Thoracic aorta (tissue), 2 donors: ENCODE results near the gene PHKA1. TPM values are rescaled to one million over a fixed set of nuclear protein-coding genes. Genes with fewer than 3 reads are reported as not detected.

ENCODE experiments used
- ATAC-seq: fragments of 150-250 bp; one replicate; pipeline ENCODE4 v1.8.0; 2017; ENCODE audit warnings: low read depth; ENCODE audit not compliant: insufficient number of reproducible peaks, low FRiP score
- DNase-seq: peaks from one replicate; pipeline ENCODE4 v3.0.0-alpha.2; 2020; ENCODE audit warnings: low spot score
- H3K27ac ChIP-seq, 2 donors: fragments of 200-600 bp; sonication (generic); 1 replicate in 1 of 2; 2 replicates in 1 of 2; pipeline ENCODE4 v1.5.1; 2016; ENCODE audit warnings: mild to moderate bottlenecking in 2 of 2, moderate library complexity in 2 of 2
- H3K27me3 ChIP-seq: fragments of 200-600 bp; sonication (generic); replicated peaks from 2 replicates; pipeline ENCODE4 v1.6.0; 2016; ENCODE audit warnings: mild to moderate bottlenecking; ENCODE audit not compliant: insufficient read depth
- H3K36me3 ChIP-seq: fragments of 200-600 bp; sonication (generic); one replicate; pipeline ENCODE4 v1.5.1; 2016
- H3K4me1 ChIP-seq, 2 donors: fragments of 200-600 bp; sonication (generic); 1 replicate in 1 of 2; 2 replicates in 1 of 2; pipeline versions ENCODE4 v1.5.1 to v1.6.0; 2016; ENCODE audit warnings: low read depth in 2 of 2, mild to moderate bottlenecking in 1 of 2; ENCODE audit not compliant: control insufficient read depth in 1 of 2
- H3K4me3 ChIP-seq: fragments of 200-600 bp; sonication (generic); 2 replicates; pipeline ENCODE4 v1.5.1; 2016; ENCODE audit warnings: mild to moderate bottlenecking
- H3K9me3 ChIP-seq: fragments of 200-600 bp; sonication (generic); 2 replicates; pipeline ENCODE4 v1.5.1; 2016
- CTCF ChIP-seq: fragments of 200-600 bp; sonication (generic); IDR thresholded peaks from one replicate; pipeline ENCODE4 v1.5.1; 2019; ENCODE audit warnings: antibody characterized with exemption
- total RNA-seq, 2 donors: library from RNA; depleted of rRNA; stranded (reverse); fragments of >200 nt; gene quantifications; one replicate each; pipeline versions ENCODE4 v1.1.0 to v1.2.3, GENCODE V29; 2016

The PHKA1 gene
- total RNA-seq, 2 donors from 2014 or later, result 12.5 to 24.3 TPM

GRCh38 chrX:72624194-72624593 is 89.9 kb downstream of the PHKA1 start:
- H3K4me3 ChIP-seq, result no peak overlapping the region
- H3K27ac ChIP-seq, result no peak overlapping the region
- peaks cover 0 to 32% of the 10 kb centered on the region in 2 donors for H3K4me1 ChIP-seq
- no peaks in the 10 kb centered on the region for H3K36me3 ChIP-seq
- no peak for TF ChIP-seq CTCF
- no peaks in the 10 kb centered on the region for H3K9me3 ChIP-seq
- DNase-seq (no peak), ATAC-seq (no peak)
- H3K27me3 ChIP-seq, result no peaks in the 10 kb centered on the region

GRCh38 chrX:72621625-72622485 is 92.3 kb downstream of the PHKA1 start:
- Histone ChIP-seq H3K27ac (peak overlapping the region; percentile 87 to 90), H3K4me1 (peaks cover 0 to 32% of the 10 kb centered on the region in 2 donors), H3K27me3 (no peaks in the 10 kb centered on the region), H3K36me3 (no peaks in the 10 kb centered on the region), H3K9me3 (no peaks in the 10 kb centered on the region), H3K4me3 (no peak overlapping the region)
- ATAC-seq (no peak), DNase-seq (no peak)
- no peak for TF ChIP-seq CTCF

- ATAC-seq (peak; percentile 40), DNase-seq (no peak)
- peaks cover 0 to 32% of the 10 kb centered on the region in 2 donors for H3K4me1 ChIP-seq
- no peaks in the 10 kb centered on the region for H3K36me3 ChIP-seq
- no peaks in the 10 kb centered on the region for H3K27me3 ChIP-seq
- no peaks in the 10 kb centered on the region for H3K9me3 ChIP-seq
- peak overlapping the region; percentile 41 for H3K4me3 ChIP-seq
- TF ChIP-seq CTCF, result no peak
- peak overlapping the region; percentile 87 to 90 for H3K27ac ChIP-seq
These were observed 92.9 kb downstream of the PHKA1 start for GRCh38 chrX:72621163-72621562.

GRCh38 chrX:72620550-72621145 is 93.5 kb downstream of the PHKA1 start:
- no peak for TF ChIP-seq CTCF
- peak; percentile 93 for ATAC-seq
- Histone ChIP-seq H3K4me1 (peaks cover 0 to 32% of the 10 kb centered on the region in 2 donors), H3K27ac (peak overlapping the region; percentile 87 to 90), H3K4me3 (peak overlapping the region; percentile 41), H3K9me3 (no peaks in the 10 kb centered on the region), H3K27me3 (no peaks in the 10 kb centered on the region), H3K36me3 (no peaks in the 10 kb centered on the region)
- DNase-seq, result peak; percentile 61

- TF ChIP-seq CTCF, result no peak
- ATAC-seq (no peak), DNase-seq (no peak)
- no peaks in the 10 kb centered on the region for H3K36me3 ChIP-seq
- H3K4me3 ChIP-seq, result no peak overlapping the region
- H3K4me1 ChIP-seq, result no peaks in the 10 kb centered on the region
- H3K9me3 ChIP-seq, result no peaks in the 10 kb centered on the region
- no peak overlapping the region for H3K27ac ChIP-seq
- H3K27me3 ChIP-seq, result no peaks in the 10 kb centered on the region
These were observed 104.8 kb downstream of the PHKA1 start for GRCh38 chrX:72609313-72609712.
